Lower lobe of right lung (tissue), 2 donors: ENCODE results near the gene FCN2. TPM values are rescaled to one million over a fixed set of nuclear protein-coding genes. Genes with fewer than 3 reads are reported as not detected.

Source experiments
- ATAC-seq, 2 donors: fragments of 200-7000 bp; cut with Tn5 transposase; one replicate each; pipeline ENCODE4 v1.9.1; 2020 to 2022; ENCODE audit warnings: mild to moderate bottlenecking in 2 of 2, moderate library complexity in 2 of 2
- DNase-seq: peaks from one replicate; pipeline ENCODE4 v3.0.0-alpha.2; 2020
- H3K27ac ChIP-seq: fragments of 200-600 bp; one replicate; pipeline ENCODE4 v1.8.0; 2022
- H3K27me3 ChIP-seq: fragments of 200-600 bp; one replicate; pipeline ENCODE4 v1.8.0; 2022; ENCODE audit warnings: low read depth
- H3K36me3 ChIP-seq: fragments of 200-600 bp; one replicate; pipeline ENCODE4 v1.8.0; 2022; ENCODE audit warnings: mild to moderate bottlenecking
- H3K4me1 ChIP-seq: fragments of 200-600 bp; one replicate; pipeline ENCODE4 v1.8.0; 2022
- H3K4me3 ChIP-seq: fragments of 200-600 bp; one replicate; pipeline ENCODE4 v1.8.0; 2022; ENCODE audit warnings: mild to moderate bottlenecking
- H3K9me3 ChIP-seq: fragments of 200-600 bp; one replicate; pipeline ENCODE4 v1.8.0; 2022
- CTCF ChIP-seq: fragments of 200-600 bp; IDR thresholded peaks from one replicate; pipeline ENCODE4 v1.8.0; 2022; ENCODE audit warnings: antibody characterized with exemption, mild to moderate bottlenecking
- intact Hi-C: fragments of 100-400 bp; cut with DNase I; formaldehyde crosslinking; loops from one replicate; pipeline ENCODE4 v1.11.0; 2022
- microRNA-seq: library from miRNA; unstranded; fragments of <30 nt; microRNA quantifications from one replicate; pipeline ENCODE4 v1.2.0, GENCODE V29; 2020; ENCODE audit warnings: borderline number of aligned reads
- total RNA-seq: library from RNA; stranded (reverse); fragmentation: NEBNext Ultra II Directional; extraction: Animal tissue kit (Norgen Biotek cat#: 25700); gene quantifications from one replicate; pipeline ENCODE4 v1.2.1, GENCODE V29; 2021
- donor health status: DM: no; HTN: yes; CAD: no; lungs with severe emphysema.

Gene FCN2
- total RNA-seq, 1 donor from 2014 or later: not detected

- H3K36me3 ChIP-seq: no peaks in the 10 kb centered on the region
- DNase-seq (peak; percentile 41), ATAC-seq (no peak)
- intact Hi-C loops: no loop called here
- no peak overlapping the region for H3K27ac ChIP-seq
- no peaks in the 10 kb centered on the region for H3K9me3 ChIP-seq
- peaks cover 43% of the 10 kb centered on the region for H3K27me3 ChIP-seq
- no peak overlapping the region for H3K4me3 ChIP-seq
- no peak for TF ChIP-seq CTCF
- H3K4me1 ChIP-seq: peaks cover 17% of the 10 kb centered on the region
Observed at GRCh38 chr9:134935701-134936345, 55.2 kb downstream of the FCN2 start.

- Histone ChIP-seq H3K27ac (no peak overlapping the region), H3K36me3 (no peaks in the 10 kb centered on the region), H3K4me1 (peaks cover 17% of the 10 kb centered on the region), H3K27me3 (peaks cover 43% of the 10 kb centered on the region), H3K9me3 (no peaks in the 10 kb centered on the region), H3K4me3 (no peak overlapping the region)
- no peak for TF ChIP-seq CTCF
- DNase-seq (peak; percentile 45), ATAC-seq (peak; percentile 28 to 57)
- intact Hi-C loops: no loop called here
Observed at GRCh38 chr9:134936346-134937163, 55.9 kb downstream of the FCN2 start.

Small RNA genes within 50 kb of the gene (microRNA-seq; reads per million reads assigned to microRNA genes)
- gene MIR3689A: not detected
- gene MIR3689B: not detected
- gene MIR3689C: not detected
- gene MIR3689D1: not detected
- not detected for gene MIR3689D2
- gene MIR3689E: not detected
- not detected for gene MIR3689F

Other genes with a start within 250 kb of the FCN2 start
- 29.0 TPM for gene COL5A1, start 239.0 kb upstream of the FCN2 start, total RNA-seq
- gene FCN1, start 37.1 kb downstream of the FCN2 start, total RNA-seq: 84.4 TPM
- 24.1 TPM for gene OLFM1, start 206.9 kb downstream of the FCN2 start, total RNA-seq